Activated T-cell treated with anti-CD3 and anti-CD28 coated beads, Interleukin-2, amount 50 U/mL, for 72 hours (primary cell): ENCODE measurements around the gene EVPL. TPM values are rescaled to one million over a fixed set of nuclear protein-coding genes. Genes with fewer than 3 reads are reported as not detected.

Source experiments
- ATAC-seq, 2 donors: fragments of 150-1000 bp; cut with Tn5 transposase; replicated peaks in 1 of 2; 2 replicates each; pipeline ENCODE4 v1.10.0; 2021; ENCODE audit warnings: moderate library complexity in 2 of 2, mild to moderate bottlenecking in 1 of 2
- DNase-seq, 2 donors: peaks; one replicate each; pipeline ENCODE4 v3.0.0; 2021 to 2022; ENCODE audit warnings: mixed read lengths in 1 of 2
- H3K27ac Mint-ChIP-seq: one replicate; pipeline ENCODE4 v1.8.0; 2022; ENCODE audit warnings: mild to moderate bottlenecking, moderate library complexity, mixed read lengths
- H3K27me3 Mint-ChIP-seq: one replicate; pipeline ENCODE4 v1.8.0; 2022; ENCODE audit warnings: low read depth, mixed read lengths
- H3K36me3 Mint-ChIP-seq, 2 donors: one replicate each; pipeline ENCODE4 v1.8.0; 2022; ENCODE audit warnings: mixed read lengths in 2 of 2, mild to moderate bottlenecking in 1 of 2; ENCODE audit not compliant: insufficient read depth in 2 of 2
- H3K4me1 Mint-ChIP-seq: one replicate; pipeline ENCODE4 v1.8.0; 2022; ENCODE audit warnings: low read depth, mixed read lengths
- H3K4me3 Mint-ChIP-seq, 2 donors: one replicate each; pipeline ENCODE4 v1.8.0; 2022; ENCODE audit warnings: mild to moderate bottlenecking in 2 of 2, mixed read lengths in 2 of 2, moderate library complexity in 2 of 2
- H3K9me3 Mint-ChIP-seq, 2 donors: one replicate each; pipeline ENCODE4 v1.8.0; 2022; ENCODE audit warnings: mixed read lengths in 2 of 2
- total RNA-seq, 2 donors: library from RNA; stranded (reverse); gene quantifications; one replicate each; pipeline ENCODE4 v1.2.3, GENCODE V29; 2022

The EVPL gene
- total RNA-seq, 2 donors from 2014 or later, result 0.09 to 0.19 TPM

- DNase-seq (no peak), ATAC-seq (no peak)
- H3K27ac Mint-ChIP-seq, result no peak overlapping the region
Measured at GRCh38 chr17:75994802-75995370, 32.2 kb downstream of the EVPL start.

GRCh38 chr17:75991396-75991795 lies 35.7 kb downstream of the EVPL start:
- no peaks in the 10 kb centered on the region for H3K9me3 Mint-ChIP-seq

More at GRCh38 chr17:75994802-75995370, 32.2 kb downstream of the EVPL start:
- H3K4me1 Mint-ChIP-seq, result peaks cover 21% of the 10 kb centered on the region
- no peak overlapping the region for H3K4me3 Mint-ChIP-seq
- H3K27me3 Mint-ChIP-seq, result no peaks in the 10 kb centered on the region
- H3K36me3 Mint-ChIP-seq, result peaks cover 1% of the 10 kb centered on the region in 2 donors
- no peaks in the 10 kb centered on the region for H3K9me3 Mint-ChIP-seq

GRCh38 chr17:75987041-75987440 lies 40.1 kb downstream of the EVPL start:
- no peak for ATAC-seq
- H3K27me3 Mint-ChIP-seq, result no peaks in the 10 kb centered on the region

More at GRCh38 chr17:75991396-75991795, 35.7 kb downstream of the EVPL start:
- ATAC-seq (no peak), DNase-seq (no peak)
- Mint-ChIP-seq H3K4me3 (no peak overlapping the region), H3K4me1 (peaks cover 7% of the 10 kb centered on the region), H3K27me3 (no peaks in the 10 kb centered on the region), H3K36me3 (peaks cover 1% of the 10 kb centered on the region in 2 donors), H3K27ac (no peak overlapping the region)

GRCh38 chr17:75985986-75986385 lies 41.1 kb downstream of the EVPL start:
- H3K4me1 Mint-ChIP-seq, result peaks cover 3% of the 10 kb centered on the region
- no peak overlapping the region for H3K27ac Mint-ChIP-seq
- H3K9me3 Mint-ChIP-seq, result no peaks in the 10 kb centered on the region
- ATAC-seq (no peak), DNase-seq (no peak)
- H3K27me3 Mint-ChIP-seq, result no peaks in the 10 kb centered on the region
- peaks cover 0 to 1% of the 10 kb centered on the region in 2 donors for H3K36me3 Mint-ChIP-seq
- H3K4me3 Mint-ChIP-seq, result no peak overlapping the region

More at GRCh38 chr17:75987041-75987440, 40.1 kb downstream of the EVPL start:
- no peak for DNase-seq
- H3K4me1 Mint-ChIP-seq, result no peaks in the 10 kb centered on the region
- peaks cover 0 to 1% of the 10 kb centered on the region in 2 donors for H3K36me3 Mint-ChIP-seq
- no peaks in the 10 kb centered on the region for H3K9me3 Mint-ChIP-seq
- H3K4me3 Mint-ChIP-seq, result no peak overlapping the region
- no peak overlapping the region for H3K27ac Mint-ChIP-seq

- no peak for DNase-seq
- H3K4me3 Mint-ChIP-seq, result no peak overlapping the region
- no peak for ATAC-seq
- H3K27ac Mint-ChIP-seq, result no peak overlapping the region
- H3K9me3 Mint-ChIP-seq, result no peaks in the 10 kb centered on the region
- no peaks in the 10 kb centered on the region for H3K27me3 Mint-ChIP-seq
- H3K4me1 Mint-ChIP-seq, result peaks cover 20% of the 10 kb centered on the region
- peaks cover 3% of the 10 kb centered on the region in 2 donors for H3K36me3 Mint-ChIP-seq
Measured at GRCh38 chr17:75983501-75984181, 43.5 kb downstream of the EVPL start.

DNA sequence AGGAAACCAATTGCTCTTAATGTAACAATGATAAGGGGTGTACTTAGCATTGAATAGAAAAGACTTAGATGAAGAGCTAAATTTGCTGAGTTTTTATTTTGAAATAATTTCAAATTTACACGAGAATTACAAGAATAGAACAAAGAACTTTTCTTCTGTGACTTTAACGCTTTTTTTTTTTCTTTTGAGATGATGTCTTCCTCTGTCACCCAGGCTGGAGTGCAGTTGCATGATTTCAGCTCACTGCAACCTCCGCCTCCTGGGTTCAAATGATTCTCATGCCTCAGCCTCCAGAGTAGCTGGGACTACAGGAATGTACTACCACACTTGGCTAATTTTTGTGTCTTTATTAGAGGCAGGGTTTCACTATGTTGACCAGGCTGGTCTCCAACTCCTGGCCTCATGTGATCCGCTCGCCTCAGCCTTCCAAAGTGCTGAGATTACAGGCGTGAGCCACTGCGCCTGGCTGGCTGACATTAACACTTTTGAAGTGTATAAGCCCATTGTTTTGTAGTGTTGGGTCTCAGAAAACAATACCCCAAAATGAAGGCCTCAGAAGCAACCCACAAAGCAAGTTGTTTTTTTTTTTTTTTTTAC lies 46.0 kb downstream of the EVPL start:
- DNase-seq (no peak), ATAC-seq (no peak)
- no peaks in the 10 kb centered on the region for H3K27me3 Mint-ChIP-seq
- peak overlapping the region; percentile 84 for H3K27ac Mint-ChIP-seq
- peaks cover 3 to 6% of the 10 kb centered on the region in 2 donors for H3K36me3 Mint-ChIP-seq
- H3K9me3 Mint-ChIP-seq, result no peaks in the 10 kb centered on the region
- H3K4me1 Mint-ChIP-seq, result peaks cover 39% of the 10 kb centered on the region
- peak overlapping the region; percentile 99 for H3K4me3 Mint-ChIP-seq

- no peak for ATAC-seq
- H3K4me3 Mint-ChIP-seq, result peak overlapping the region; percentile 99
- no peaks in the 10 kb centered on the region for H3K9me3 Mint-ChIP-seq
- no peak for DNase-seq
- peaks cover 45% of the 10 kb centered on the region for H3K4me1 Mint-ChIP-seq
- H3K36me3 Mint-ChIP-seq, result peaks cover 3 to 6% of the 10 kb centered on the region in 2 donors
- no peaks in the 10 kb centered on the region for H3K27me3 Mint-ChIP-seq
- H3K27ac Mint-ChIP-seq, result peak overlapping the region; percentile 99
Measured at GRCh38 chr17:75980188-75981018, 46.7 kb downstream of the EVPL start.

DNA sequence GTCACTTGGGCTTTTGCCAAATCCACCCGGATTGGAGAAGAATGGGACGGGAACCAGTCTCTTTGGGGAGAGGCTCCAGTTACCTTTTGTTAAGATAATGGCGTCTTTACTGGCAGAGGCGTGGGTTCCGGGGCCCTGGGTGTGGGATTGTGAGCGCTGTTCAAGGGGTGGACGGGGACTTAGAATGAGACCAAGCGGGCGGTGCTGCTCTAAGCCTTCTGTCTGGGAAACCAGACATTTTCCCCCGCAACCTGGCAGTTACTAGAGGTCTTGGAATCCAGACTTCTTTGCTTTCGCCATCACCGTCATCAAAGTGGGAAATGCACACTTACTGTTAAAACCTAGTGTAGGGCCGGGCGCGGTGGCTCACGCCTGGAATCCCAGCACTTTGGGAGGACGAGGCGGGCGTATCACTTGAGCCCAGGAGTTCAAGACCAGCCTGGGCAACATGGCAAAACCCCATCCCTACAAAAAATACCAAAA lies 47.4 kb downstream of the EVPL start:
- ATAC-seq (peak; percentile 33 to 34), DNase-seq (no peak)
- Mint-ChIP-seq H3K4me3 (peak overlapping the region; percentile 99), H3K4me1 (peaks cover 46% of the 10 kb centered on the region), H3K27ac (peak overlapping the region; percentile 99), H3K27me3 (no peaks in the 10 kb centered on the region), H3K36me3 (peaks cover 3 to 6% of the 10 kb centered on the region in 2 donors), H3K9me3 (no peaks in the 10 kb centered on the region)

GRCh38 chr17:75978938-75979704 lies 48.0 kb downstream of the EVPL start, which contains the start of the genes ACOX1 and TEN1:
TSS of gene ACOX1 (minus strand) at chr17:75979166. CDS start at chr17:75979073, 93 bp downstream.
TSS of gene TEN1 (plus strand) at chr17:75979240. CDS start at chr17:75986193, 6,953 bp downstream.
- Mint-ChIP-seq H3K27me3 (no peaks in the 10 kb centered on the region), H3K9me3 (no peaks in the 10 kb centered on the region), H3K4me1 (peaks cover 46% of the 10 kb centered on the region), H3K4me3 (peak within 1 kb of the TSS; percentile 99), H3K36me3 (peaks cover 3 to 6% of the 10 kb centered on the region in 2 donors), H3K27ac (peak within 1 kb of the TSS; percentile 99)
- ATAC-seq, result peak; percentile 95 to 96
- peak; percentile 95 to 98 for DNase-seq

- no peaks in the 10 kb centered on the region for H3K9me3 Mint-ChIP-seq
- peak overlapping the region; percentile 46 to 66 for H3K4me3 Mint-ChIP-seq
- peak overlapping the region; percentile 92 for H3K27ac Mint-ChIP-seq
- peaks cover 46% of the 10 kb centered on the region for H3K4me1 Mint-ChIP-seq
- ATAC-seq (no peak), DNase-seq (no peak)
- H3K27me3 Mint-ChIP-seq, result no peaks in the 10 kb centered on the region
- peaks cover 3 to 6% of the 10 kb centered on the region in 2 donors for H3K36me3 Mint-ChIP-seq
Measured at GRCh38 chr17:75976175-75976848, 50.8 kb downstream of the EVPL start.

DNA sequence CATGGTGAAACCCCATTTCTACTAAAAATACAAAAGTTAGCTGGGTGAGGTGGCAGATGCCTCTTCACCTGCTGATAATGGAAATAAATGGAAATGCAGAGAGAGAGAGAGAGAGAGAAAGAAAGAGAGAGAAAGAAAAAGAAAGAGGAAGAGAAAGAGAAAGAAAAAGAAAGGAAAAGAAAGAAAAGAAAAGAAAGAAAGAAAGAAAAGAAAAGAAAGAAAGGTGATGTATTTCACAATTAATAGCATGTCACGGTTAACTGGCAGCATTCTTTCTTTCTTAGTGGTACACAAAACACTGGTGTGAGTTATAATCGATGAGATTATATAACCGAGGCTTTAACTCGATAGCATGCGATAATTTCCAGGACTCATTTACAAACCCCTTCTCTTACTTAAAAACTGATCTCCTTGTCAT lies 51.3 kb downstream of the EVPL start:
- Mint-ChIP-seq H3K4me1 (peaks cover 40% of the 10 kb centered on the region), H3K27me3 (no peaks in the 10 kb centered on the region), H3K27ac (peak overlapping the region; percentile 92), H3K36me3 (peaks cover 3 to 6% of the 10 kb centered on the region in 2 donors), H3K9me3 (no peaks in the 10 kb centered on the region), H3K4me3 (no peak overlapping the region)
- no peak for ATAC-seq
- no peak for DNase-seq
